COR-L47 (cell line): ENCODE measurements around the gene ZBTB12.

Experiments
- DNase-seq: peaks from one replicate; lab custom pipeline; 2025; lab: John Stamatoyannopoulos, UW

Gene ZBTB12

DNA sequence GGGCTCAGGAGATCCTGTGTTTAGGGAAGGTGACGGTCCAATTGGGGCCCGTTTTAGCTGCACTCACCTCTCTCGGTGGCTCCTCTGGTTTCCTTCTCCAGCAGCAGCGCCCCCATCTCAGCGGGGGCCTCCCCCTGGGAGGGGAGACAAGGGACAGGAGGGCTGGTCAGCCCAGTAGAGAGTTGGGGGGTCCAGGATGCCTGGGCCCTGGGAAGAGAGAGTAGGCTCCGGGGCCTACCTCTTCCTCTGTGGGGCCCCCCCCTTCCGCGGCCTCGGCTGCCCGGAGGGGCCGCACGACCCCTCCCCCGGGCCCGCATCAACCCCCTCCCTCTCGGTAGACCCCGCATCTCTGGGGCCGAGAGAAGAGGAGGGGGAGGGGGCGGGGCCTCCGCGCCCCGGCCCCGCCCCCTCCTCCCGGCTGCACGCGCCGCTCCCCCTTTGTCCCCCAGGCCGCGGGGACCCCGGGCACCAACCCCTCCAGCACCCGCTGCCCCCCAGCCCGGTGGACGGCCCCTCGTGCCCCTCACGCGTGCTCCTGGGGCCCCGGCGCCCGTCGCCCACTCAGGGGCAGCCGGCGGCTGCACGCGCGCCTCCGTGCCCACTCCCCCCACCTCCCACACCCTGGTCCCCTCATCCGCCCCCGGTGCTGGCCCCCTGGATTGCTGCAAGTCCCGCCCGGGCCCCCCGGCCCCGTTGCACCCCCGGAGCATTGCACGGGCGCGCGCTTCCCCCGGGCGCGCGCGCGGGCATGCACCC lies 4.9 kb downstream of the ZBTB12 start:
- no peak for DNase-seq

DNA sequence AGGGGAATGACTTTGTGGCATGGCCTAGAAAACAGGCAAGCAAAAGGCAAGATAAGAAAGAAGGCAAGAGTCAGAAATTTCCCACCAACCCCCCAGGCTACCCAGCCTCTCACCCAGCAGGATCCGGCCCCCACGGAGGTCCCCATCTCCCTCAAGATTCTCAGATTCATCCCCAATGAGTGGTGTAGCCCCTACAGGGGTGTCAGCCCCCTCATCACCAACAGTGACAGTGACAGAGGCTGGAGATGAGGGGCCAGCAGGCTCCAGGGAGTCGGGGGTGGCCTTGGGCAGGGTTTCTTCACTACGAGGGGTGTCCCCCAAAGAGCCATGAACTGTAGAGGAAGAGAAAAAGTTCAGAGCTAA lies 5.4 kb downstream of the ZBTB12 start:
- DNase-seq, result no peak

DNA sequence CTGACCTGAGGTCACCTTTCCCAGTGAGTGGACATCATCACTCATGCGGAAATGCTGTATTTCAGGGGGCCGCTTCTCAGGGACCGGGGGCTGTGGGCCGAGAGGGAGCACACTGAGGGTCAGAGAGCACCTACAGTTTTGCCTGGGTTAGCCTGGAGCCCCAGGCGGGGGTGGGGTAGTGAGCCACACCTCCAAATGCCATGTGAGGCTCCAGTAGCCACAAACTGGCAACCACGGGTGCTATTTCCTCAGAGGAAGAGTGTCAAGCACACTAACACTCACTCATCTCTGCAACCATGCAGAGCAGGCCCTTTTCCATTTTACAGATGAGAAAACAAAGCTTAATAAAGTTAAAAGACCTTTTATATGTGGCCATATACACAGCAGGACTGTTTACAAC lies 9.1 kb downstream of the ZBTB12 start:
- DNase-seq, result no peak

DNA sequence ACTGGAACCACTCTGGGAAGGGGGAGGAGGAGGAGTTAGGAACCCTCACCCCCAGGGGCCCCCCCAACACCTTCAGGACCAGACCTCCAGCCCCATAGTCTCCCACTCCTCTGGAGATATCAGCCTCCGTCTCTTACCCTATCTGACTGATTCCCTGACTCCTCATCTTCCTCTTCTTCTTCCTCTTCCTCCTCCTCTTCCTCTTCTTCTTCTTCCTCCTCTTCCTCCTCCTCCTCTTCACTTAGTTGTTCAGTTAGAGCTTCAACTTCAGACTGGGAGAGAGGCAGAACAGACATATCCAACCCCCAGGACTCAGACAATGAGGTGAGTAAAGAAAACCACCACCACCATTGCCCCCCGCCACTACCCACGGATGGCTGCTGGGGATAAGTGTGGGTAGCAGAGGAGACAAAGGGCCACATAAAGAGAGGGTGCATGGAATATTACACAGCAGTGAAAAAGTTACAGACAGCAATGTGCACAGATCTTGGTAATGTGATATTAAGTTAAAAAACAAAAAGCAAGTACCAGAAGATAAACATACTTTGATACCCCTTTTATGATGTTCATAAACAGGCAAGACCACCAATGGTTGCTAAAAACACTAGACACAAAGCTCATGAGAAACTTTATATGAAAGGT lies 12.4 kb downstream of the ZBTB12 start:
- no peak for DNase-seq

DNA sequence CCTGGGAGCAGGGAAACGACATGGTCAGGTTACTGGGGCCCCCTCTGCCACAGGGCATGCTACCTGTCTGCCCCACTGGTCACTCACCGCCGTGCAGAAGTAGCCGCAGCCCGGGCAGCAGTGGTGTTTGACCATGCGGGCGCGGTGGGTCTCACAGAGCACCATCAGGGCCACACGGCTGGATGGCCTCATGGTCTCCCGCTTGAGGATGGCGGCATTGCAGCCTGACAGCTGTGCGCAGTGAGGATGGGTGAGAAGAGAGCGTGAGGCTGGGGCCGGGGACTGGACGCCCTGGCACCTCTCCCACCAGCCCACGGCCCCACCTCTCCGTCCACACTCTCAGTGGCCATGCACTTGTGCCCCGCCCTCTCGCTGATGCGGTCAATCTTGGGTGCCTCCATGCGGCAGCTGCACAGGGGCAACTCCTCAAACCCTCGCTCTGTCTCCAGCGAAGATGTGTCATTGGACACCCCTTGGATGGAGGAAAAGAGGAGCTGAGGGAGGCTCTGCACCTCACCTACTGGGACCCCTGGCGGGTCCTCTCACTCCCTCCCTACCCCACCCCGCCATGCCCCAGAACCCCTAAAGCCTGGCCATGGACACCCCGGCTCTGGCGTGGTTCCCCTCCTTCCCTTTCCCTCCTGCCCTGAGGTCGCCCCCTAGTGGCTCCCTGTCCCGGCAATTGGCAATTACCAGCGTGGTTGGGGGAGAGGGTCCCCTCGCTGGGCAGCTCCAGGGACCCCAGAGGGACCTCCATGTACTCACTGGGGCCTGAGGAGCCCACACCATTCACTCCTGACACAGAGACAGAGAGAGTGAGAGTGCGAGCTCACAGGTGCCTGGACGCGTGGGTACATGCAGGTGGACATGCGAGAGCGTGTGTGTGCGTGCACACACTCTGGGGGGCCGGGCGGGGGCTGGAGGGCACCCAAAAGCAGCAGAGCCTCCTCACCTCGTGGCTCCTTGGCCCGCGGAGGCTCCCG lies 13.3 kb downstream of the ZBTB12 start:
- DNase-seq, result no peak

DNA sequence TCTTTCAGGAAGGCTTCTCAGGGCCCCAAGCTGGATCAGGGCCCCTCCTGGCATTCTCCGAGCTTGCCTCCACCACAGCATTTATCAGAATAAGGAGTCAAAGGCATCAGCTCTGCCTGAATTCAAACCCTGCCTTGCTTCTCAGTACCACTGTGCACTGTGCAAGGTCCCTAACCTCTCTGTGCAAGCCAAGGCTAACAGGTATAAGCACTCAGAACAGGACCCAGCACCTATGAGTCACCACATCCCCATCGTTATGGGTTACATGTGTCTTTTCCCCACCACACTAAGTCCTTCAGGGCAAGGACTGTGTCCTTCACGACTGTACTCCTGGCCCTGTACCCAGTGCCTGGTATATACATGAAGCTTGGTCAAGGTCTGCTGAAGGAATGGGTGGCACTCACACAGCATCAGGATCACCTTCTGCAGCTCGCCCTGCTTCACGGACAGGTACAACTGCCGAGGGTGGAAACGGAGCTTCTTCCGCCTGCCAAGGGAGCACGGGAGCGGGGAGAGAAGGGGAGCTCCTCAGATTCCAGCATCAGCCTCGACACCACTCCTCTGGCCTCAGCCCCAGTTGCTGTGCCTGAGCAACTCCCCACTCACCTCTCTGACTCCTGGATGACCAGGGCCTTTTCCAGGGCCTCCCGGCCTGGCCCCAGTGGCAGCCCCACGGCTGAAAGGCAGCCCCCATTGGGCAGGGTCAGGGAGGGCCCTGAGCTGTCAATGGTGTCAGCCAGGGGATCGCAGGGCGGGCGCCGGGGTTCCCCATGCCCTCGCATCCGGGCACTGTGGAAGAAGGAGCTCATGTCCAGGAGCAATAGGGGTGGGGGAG lies 14.5 kb downstream of the ZBTB12 start:
- no peak for DNase-seq

DNA sequence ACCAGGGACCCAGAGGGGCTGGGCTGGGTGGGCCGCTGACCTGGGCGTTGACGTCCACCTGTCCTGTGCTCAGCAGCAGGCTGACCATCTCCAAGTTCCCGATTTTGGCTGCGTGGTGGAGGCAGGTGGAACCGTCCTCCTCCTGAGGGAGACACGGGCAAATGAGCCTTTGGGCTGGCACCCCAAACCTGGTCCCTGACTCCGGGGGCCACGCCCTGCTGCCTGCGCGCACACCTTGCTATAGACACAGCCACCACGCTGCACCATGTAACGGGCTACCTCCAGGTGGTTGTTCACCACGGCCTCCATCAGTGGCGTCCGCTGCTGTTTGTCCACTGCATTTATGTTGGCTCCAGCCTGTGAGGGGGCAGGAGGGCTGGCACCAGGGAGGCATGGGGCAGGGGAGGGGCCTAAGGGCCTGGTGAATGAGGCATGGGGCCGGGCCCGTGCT lies 15.3 kb downstream of the ZBTB12 start:
- DNase-seq, result no peak

DNA sequence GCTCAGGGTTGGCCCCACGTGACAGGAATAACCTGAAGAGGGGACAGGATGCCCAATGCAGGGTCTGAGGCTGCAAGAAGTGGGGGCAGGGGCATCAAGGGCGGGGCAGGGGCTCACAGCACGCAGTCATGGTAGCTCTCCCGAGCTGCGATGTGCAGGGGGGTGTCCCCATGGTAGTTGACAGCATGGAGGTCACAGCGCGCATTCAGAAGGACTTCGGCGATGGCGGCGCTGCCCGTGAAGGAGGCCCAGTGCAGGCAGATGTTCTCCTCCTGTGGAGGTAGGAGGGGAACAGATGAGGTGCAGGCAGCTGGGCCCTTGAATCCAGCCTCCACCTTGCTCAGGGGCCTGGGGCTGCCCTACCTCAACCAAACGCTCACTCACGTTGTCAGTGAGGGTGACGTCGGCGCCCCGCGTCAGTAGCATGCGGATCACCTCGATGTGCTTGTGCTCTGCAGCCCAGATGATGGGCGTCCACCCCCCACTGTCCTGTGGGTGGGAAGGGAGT lies 17.3 kb downstream of the ZBTB12 start:
- DNase-seq, result no peak

DNA sequence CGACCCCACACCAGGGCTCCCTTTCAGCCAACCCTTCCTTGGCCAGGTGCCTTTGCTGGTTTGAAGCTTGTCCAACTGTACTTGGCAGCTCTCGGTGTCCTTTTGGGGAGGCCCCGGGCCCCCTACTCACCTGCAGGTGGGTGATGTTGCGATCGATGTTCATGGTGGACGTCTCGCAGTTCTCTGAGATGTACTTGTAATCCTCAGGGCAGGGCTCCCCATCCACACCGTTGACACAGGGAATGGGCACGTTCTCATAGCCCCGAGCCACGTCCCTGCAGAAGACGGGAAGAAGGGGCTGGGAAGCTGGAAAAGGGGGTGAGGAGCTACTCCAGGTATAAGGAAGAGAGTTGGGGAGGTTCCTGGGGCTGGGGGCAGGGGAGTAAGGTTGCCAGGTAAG lies 18.2 kb downstream of the ZBTB12 start:
- no peak for DNase-seq

DNA sequence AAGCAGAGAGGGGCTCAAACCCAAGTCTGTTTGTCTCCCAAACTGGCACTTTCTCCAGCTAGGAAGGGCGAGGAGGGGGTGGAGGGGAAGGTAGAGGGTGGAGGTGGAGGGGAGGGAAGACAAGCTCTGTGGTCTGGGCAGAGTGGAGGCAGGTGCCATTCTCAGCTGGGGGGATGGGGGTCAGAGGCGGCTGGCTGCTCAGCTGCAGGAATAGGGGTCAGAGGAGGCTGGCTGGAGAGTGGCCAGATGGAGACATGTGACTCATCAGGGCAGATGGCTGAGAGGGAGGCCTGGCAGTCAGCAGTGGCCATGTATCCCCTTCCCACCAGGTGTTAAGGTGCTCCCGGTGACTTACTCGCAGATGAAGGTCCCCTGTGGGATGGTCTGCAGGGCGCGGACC lies 19.5 kb downstream of the ZBTB12 start:
- DNase-seq, result no peak

DNA sequence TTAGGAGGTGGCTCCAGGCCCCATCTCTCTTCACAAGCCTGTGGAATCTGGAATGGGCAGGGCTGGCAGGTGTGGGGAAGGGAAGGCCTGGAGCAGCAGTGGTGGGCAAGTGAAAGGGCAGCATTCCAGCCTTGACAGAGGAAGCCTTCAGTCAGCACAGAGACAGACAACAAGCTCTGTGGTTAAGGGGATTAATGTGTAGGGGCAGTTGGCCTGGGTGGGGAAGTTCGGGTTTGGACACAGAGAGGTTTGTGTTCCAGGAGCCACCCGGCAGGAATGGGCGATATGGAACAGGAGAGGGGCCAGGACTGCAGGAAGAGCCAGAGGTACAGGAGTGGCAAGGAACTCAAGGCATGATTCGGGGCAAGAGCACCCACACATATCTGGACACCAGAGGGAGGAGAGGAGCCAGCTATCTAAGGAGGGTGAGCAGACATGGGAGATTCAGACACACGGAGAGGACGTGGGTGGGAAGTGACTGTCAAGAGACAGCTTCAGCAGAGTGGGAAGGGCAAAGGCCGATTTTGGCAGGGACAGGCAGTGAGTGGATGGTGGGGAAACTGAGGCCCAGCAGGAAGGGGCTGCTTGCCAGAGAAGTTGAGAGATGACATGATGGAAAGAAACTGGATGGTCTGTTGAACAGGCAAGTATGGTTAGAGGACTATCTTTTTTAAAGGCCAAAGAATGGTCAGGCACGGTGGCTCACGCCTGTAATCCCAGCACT lies 20.6 kb downstream of the ZBTB12 start:
- no peak for DNase-seq

DNA sequence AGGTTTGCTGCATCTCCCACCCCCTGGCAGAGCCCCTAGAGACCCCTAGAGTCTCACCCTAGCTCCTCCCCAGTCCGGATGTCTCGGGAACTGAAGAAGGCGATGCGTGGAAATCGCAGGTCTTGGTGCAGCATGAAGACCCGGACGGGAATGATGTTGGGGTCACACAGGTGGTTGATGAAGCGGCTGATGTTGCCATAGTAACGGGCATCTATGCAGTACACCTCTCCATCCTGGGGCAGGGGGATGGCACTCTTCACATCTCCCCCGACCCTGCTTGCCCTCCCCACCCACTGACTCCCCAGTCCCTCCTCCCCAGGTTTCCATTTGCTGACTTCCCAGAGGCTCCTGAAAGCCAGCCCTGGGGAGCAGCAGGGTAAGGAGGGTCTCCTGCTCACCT lies 21.3 kb downstream of the ZBTB12 start:
- no peak for DNase-seq

DNA sequence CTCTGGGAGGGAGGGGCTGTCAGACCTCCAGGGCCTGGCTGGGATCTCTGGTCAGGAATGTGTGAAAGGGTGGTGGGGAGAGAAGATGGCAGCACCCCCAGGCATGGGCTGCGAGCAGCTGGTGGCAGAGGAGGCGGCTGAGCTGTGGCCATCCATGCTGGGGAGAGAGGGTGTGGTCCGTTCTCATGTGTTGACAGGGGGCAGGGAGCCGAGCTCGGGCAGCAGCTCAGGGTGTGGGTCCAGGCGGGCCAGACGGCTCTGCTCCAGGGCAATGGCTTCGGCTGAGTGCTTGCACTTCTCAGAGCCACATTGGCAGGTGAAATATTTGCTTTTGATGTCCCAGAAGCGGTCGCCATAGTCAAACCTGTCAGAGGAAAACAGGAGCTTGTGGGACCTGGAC lies 22.0 kb downstream of the ZBTB12 start:
- DNase-seq, result no peak

DNA sequence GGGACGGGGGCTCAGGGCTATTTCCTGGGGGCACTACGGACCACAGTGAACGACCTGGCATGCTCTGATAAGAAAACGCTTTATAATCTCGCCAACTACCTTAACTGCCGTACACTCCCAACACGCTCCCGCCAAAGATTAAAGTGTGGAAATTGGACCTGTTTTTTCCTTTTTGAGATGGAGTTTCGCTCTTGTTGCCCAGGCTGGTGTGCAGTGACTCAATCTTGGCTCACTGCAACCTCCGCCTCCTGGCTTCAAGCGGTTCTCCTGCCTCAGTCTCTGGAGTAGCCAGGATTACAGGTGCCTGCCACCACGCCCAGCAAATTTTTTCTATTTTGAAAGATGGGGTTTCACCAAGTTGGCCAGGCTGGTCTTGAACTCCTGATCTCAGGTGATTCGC lies 22.7 kb downstream of the ZBTB12 start:
- DNase-seq, result no peak

DNA sequence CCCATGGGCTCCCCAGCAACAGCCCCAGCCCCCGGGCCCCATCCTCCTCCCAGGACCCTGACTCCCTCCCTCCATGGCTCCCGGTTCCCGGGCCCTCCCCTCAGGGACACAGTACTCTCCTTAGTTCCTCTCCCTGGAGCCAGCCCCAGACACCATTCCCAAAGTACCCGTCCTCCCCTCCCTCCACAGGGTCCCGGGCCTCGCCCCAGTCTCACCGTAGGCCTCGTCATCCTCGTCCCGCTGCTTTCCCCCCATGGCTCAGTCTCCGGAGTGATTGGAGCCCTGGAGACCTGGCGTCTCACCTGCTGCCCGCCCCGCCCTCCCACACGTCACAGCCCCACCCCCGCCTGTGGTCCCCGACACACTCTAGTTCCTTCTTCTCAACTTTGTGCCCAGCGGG lies 23.2 kb downstream of the ZBTB12 start, which contains the start of gene SLC44A4:
SLC44A4 (minus strand) TSS at position 272 of the 400 bp plus-strand sequence; CDS start at position 255, 17 bp downstream.
- no peak for DNase-seq

DNA sequence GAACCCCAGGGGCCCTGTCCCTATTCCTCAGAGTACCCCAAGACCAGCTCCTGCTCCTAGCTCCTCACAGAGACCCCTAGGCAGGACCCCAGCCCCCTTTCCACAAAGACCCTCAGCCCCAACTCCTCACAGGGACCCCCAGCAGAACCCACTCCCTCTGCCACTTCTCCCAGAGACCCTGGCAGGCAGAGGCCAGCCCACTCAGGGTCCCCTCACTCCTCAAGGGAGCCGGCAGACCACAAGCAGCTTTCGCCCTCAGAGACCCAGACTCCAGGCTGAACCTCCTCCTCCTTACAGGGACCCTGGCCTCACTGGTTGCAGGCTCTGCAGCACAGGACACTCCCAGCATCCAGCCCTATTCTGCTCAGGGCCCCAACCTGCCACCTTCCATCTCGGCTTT lies 23.7 kb downstream of the ZBTB12 start:
- DNase-seq, result no peak

DNA sequence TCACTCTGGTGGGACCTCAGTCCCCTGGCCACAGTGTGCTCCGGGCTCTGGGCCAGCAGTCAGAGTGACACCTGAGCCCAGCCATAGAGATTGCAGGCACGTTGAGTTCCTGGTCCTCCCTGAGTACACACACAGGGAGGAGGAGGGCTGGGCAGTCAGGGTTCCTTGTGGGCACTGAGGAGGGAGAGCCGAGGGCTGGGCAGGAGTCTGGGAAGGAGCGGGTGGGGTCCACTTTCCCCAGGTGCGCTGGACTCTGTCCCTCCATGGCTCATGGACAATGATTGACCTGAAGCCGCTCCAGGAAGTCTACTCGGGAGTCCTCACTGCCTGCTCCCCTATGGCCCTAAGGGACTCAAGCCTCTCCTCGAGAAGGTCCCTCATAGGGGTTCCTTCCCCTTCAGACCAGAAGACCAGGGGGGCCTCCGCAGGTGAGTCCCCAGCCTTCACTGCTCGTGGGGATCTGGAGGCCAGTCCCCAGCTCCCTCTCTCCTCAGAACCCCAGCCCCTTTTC lies 24.2 kb downstream of the ZBTB12 start:
- DNase-seq, result no peak

DNA sequence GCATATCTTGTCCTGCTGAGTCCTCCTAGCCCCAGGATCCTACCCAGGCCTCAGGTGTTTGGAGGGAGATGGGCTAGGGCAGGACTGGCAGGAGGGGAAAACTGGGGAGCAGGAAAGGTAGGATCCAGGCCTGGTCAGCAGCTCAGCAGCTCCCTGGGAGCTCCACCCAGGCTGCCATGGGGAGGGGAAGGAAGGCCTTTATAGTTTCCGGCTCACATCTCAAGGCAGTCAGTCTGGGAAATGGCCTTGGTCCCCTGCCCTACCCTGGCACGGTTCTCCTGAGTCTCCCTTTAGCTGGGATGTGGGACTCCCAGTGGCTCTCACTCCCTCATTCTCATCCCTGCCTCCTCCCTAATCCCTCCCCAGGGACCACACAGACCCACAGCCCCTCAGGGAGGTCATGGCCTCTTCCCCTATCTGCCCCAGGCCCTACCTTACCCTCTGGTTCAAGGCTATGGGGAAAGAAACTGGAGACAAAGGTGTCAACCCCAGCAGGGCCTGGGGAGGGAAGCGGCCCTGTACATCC lies 24.7 kb downstream of the ZBTB12 start:
- no peak for DNase-seq

DNA sequence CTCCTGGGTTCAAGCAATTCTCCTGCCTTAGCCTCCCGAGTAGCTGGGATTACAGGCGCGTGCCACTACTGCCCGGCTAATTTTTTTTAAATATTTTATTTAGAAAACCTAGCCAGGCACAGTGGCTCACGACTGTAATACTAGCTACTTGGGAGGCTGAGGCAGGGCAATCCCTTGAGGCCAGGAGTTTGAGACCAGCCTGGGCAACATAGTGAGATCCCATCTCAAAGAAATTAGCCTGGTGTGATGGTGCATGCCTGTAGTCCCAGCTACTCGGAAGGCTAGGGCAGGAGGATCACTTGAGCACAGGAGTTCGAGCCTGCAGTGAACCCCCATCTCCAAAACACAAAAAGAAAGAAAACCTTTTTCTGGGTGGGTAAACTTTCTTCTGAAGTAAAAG lies 25.5 kb downstream of the ZBTB12 start:
- DNase-seq, result no peak

DNA sequence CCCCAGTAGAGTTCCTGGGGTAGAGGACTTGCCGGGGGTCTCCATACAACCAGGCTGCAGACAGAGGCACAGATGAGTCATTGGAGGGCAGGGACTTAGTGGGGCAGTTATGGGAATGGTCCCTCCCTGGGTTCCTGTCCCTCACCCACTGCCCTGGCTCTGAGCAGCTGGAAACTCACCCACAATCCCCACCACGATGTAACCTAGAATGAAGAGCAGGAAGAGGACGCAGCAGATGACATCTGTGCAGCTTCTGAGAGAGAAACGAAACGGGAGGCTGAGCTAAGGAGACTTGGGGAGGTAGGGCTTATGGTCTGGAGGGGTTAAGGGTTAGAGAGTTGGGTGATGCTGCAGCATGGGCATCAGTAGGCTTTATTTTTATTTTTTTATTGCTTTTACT lies 26.0 kb downstream of the ZBTB12 start:
- DNase-seq, result no peak
